BJ (cell line): ENCODE data around the gene PSTPIP1. TPM values are rescaled to one million over a fixed set of nuclear protein-coding genes. Genes with fewer than 3 reads are reported as not detected.

Experiments
- CTCF ChIA-PET: fragments of 350-600 bp; formaldehyde crosslinking; extraction: SDS; loops from one replicate; lab custom pipeline; 2021; ENCODE audit warnings: antibody characterized with exemption, inconsistent platforms; lab: Yijun Ruan, JAX
- POLR2A ChIA-PET: fragments of 300-600 bp; sonication (Branson Sonifier 250); formaldehyde crosslinking; extraction: SDS; loops from one replicate; lab custom pipeline; 2021; ENCODE audit warnings: antibody characterized with exemption; lab: Charles Lee
- DNase-seq: peaks from one replicate; pipeline ENCODE4 v3.0.0-alpha.2; 2011; ENCODE audit warnings: low read depth
- H3K27me3 ChIP-seq: 2 replicates; pipeline ENCODE4 v1.6.0; 2011; ENCODE audit warnings: low read length; ENCODE audit not compliant: control insufficient read depth, insufficient read depth
- H3K36me3 ChIP-seq: 2 replicates; pipeline ENCODE4 v1.5.1; 2011; ENCODE audit warnings: low read length; ENCODE audit not compliant: control insufficient read depth, insufficient read depth
- H3K4me3 ChIP-seq: 2 replicates; pipeline ENCODE4 v1.5.1; 2011; ENCODE audit warnings: low read depth, mild to moderate bottlenecking, control low read depth, low read length
- polyA plus RNA-seq: library from polyadenylated mRNA; depleted of rRNA; stranded (reverse); fragments of >200 nt; gene quantifications from 2 replicates; pipeline ENCODE4 v1.2.3, GENCODE V29; 2011
- TF ChIP-seq, protein P1 (sequence below): IDR thresholded peaks from 2 replicates; pipeline ENCODE4 v1.5.1; 2011; ENCODE audit warnings: low read depth, mild to moderate bottlenecking, control low read depth, inconsistent platforms, low read length, moderate library complexity; ENCODE audit not compliant: insufficient read depth

PSTPIP1 gene
- polyA plus RNA-seq, 1 experiment = not detected

DNA sequence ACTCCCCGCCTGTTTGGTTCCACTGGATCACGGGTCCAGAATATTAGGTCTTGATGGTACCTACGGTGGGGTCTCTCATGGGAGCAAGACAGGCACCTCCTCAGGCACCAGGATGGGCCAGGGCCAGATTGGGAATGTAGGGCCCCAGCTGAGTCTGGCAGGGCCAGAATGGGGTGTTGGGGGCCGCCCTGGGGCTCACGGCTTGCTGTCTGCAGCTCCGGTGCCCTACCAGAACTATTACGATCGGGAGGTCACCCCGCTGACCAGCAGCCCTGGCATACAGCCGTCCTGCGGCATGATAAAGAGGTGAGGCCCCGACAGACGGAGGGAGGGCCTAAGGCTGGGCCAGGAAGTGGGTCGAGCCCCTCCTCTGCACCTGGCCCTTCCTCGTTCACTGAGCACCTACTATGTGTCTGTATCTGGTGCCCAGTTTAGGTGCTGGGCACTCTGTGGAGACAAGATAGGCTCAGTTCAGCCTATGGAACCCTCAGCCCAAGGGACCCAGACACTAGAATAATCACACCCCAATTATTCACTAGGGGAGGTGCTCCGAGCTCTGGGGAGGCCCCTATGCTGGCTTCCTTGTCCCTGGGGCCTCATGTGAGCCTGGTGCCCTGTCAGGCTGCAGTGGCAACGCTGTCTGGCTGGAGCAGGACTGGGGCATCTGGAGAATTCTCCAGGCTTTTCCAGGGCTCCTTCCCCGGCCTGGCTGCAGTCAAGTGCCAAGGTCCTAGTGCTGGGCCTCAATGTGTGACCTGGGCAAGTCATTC, 37.9 kb downstream of the PSTPIP1 start:
- POLR2A ChIA-PET = no interaction called here
- TF ChIP-seq, protein P1, sequence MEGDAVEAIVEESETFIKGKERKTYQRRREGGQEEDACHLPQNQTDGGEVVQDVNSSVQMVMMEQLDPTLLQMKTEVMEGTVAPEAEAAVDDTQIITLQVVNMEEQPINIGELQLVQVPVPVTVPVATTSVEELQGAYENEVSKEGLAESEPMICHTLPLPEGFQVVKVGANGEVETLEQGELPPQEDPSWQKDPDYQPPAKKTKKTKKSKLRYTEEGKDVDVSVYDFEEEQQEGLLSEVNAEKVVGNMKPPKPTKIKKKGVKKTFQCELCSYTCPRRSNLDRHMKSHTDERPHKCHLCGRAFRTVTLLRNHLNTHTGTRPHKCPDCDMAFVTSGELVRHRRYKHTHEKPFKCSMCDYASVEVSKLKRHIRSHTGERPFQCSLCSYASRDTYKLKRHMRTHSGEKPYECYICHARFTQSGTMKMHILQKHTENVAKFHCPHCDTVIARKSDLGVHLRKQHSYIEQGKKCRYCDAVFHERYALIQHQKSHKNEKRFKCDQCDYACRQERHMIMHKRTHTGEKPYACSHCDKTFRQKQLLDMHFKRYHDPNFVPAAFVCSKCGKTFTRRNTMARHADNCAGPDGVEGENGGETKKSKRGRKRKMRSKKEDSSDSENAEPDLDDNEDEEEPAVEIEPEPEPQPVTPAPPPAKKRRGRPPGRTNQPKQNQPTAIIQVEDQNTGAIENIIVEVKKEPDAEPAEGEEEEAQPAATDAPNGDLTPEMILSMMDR = no peak

DNA sequence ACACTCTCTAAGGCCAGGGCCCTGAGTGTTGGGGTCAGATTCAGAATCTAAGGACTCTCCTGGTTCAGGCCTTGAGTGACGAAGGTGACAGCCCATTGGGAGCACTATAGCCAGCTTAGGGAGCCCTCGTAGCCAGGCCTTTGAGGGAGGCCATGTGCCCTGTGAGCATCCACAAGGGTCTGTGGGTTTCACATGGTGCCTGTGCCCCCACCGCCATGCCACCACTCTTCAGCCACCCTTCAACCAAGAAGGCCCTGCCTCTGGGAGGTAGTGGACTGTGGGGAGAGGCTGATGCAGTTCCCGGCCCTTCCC, 38.4 kb downstream of the PSTPIP1 start:
- ChIA-PET POLR2A (interaction anchor here (0.7 kb wide), 1 partner anchor 625 kb away, joined by 4 read pairs; no protein-coding TSS in a partner anchor), CTCF (interaction anchor here (1.0 to 4.9 kb wide), 6 partner anchors 8 to 510 kb away, joined by 3 to 25 read pairs (median 4); no protein-coding TSS in a partner anchor)
- Histone ChIP-seq H3K36me3 (peaks cover 3% of the 10 kb centered on the region), H3K4me3 (no peak overlapping the region), H3K27me3 (no peaks in the 10 kb centered on the region)
- DNase-seq = no peak
- TF ChIP-seq, protein P1 = no peak

More for the DNA sequence above, 37.9 kb downstream of the PSTPIP1 start:
- peaks cover 3% of the 10 kb centered on the region for H3K36me3 ChIP-seq
- H3K27me3 ChIP-seq = no peaks in the 10 kb centered on the region
- CTCF ChIA-PET = interaction anchor here (1.0 to 4.9 kb wide), 5 partner anchors 9 to 510 kb away, joined by 3 to 25 read pairs (median 5); no protein-coding TSS in a partner anchor
- no peak overlapping the region for H3K4me3 ChIP-seq
- no peak for DNase-seq

DNA sequence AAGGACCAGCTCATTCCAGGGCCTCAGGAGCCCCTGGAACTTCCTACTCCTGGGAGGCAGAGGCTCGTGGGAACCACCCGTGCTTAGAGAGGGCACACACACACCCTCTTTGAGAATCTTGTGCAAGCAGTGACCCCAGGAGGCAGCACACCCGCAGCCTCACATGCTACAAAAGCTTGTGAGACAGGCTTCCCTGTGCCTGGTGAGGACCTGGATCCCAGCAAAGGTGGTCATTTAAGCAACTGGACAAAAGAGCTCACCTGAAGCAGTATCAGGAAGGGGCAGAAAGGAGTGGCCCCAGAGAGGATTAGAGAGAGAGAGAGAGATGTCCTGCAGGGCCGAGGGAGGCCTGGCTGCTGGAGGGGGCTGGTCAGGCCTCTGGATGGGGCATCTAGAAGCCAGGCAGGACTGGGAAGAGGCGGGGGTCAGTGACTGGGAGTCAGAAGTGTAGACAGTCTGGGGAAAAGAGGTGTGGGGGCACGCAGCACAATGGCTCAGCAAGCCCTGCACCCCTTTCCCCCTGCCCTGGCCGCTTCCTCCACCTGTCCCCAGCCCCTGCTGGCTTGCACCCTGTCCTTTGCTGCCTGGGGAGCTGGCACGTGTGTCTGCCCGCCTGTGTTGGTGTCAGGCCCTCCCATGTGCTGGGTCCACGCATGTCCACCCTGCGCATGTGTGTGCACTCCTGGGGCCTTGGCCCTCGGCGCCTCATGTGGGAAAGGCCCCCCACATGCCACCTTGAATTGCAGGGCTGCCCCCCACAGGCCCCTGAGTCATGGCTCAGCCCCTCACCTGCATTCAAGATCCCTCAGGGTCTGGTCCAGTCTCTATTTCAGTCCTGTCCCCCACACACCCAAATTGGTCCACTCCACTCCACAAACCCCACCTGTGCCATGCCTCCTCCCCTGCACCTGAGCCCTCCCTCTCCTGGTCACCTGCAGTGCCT, 39.1 kb downstream of the PSTPIP1 start:
- H3K36me3 ChIP-seq = peaks cover 3% of the 10 kb centered on the region
- no peak for DNase-seq
- TF ChIP-seq, protein P1 = no peak
- H3K4me3 ChIP-seq = no peak overlapping the region
- POLR2A ChIA-PET = interaction anchor here (0.7 kb wide), 1 partner anchor 625 kb away, joined by 4 read pairs; no protein-coding TSS in a partner anchor
- CTCF ChIA-PET = interaction anchor here (0.8 to 4.9 kb wide), 16 partner anchors 9 to 509 kb away, joined by 3 to 25 read pairs (median 4); no protein-coding TSS in a partner anchor
- H3K27me3 ChIP-seq = no peaks in the 10 kb centered on the region

DNA sequence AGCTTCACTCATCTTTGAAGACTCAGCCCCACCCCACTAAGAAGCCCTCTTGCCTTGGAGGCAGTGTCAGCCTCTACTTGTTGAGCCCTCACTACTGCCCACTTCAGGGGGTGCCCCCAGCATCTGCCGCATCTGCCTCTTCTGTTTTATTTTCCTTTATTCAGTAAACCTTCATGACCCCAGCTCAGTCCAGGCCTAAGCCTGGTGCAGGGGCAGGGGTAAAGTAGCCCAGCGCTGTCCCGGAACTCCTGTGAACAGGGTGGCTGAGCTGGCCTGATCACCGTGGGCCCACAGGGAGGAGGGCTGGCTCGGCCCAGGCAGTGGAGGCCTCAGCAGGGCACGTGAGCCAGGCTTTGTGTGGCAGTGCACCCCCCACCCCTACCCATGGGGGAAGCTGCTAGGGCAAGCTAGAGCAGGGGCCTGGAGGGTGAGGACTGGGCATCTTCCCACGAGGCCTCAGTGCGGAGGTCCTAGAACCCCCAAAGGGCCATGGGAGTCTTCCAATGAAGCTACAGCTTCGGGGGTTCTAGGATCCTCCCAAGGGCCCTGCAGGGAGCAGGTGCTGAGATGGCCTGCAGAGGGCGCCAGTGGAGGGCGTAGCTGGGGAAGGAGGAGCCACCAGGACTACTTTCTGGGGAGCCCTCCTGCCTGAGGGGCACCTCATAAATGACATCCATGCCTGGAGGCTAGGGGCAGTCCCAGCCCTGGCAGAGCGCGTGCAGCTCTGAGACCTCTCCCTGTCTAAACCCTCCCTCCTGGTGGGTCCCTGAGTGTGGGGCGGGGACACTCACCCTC, 40.0 kb downstream of the PSTPIP1 start:
- POLR2A ChIA-PET = no interaction called here
- no peak for DNase-seq

More for the DNA sequence above, 40.0 kb downstream of the PSTPIP1 start:
- peaks cover 3% of the 10 kb centered on the region for H3K36me3 ChIP-seq
- CTCF ChIA-PET = interaction anchor here (0.6 to 4.9 kb wide), 18 partner anchors 8 to 534 kb away, joined by 3 to 25 read pairs (median 4); no protein-coding TSS in a partner anchor
- TF ChIP-seq, protein P1 = peak; percentile 72
- no peaks in the 10 kb centered on the region for H3K27me3 ChIP-seq
- no peak overlapping the region for H3K4me3 ChIP-seq
